Testis (tissue), 2 donors: ENCODE measurements around the gene DNAH17.

Experiments
- POLR2A ChIP-seq: fragments of 450-650 bp; IDR thresholded peaks from one replicate; pipeline ENCODE4 v1.6.1; 2017; ENCODE audit warnings: antibody characterized with exemption, mild to moderate bottlenecking, moderate library complexity
- TF ChIP-seq, protein P1 (sequence below), 3 experiments: fragments of 450-650 bp in 2 of 3; fragments of 200-600 bp in 1 of 3; sonication (generic) in 1 of 3; IDR thresholded peaks; one replicate each; pipeline ENCODE4 v1.5.1; 2016 to 2019; ENCODE audit warnings: antibody characterized with exemption in 3 of 3, mild to moderate bottlenecking in 2 of 3, moderate library complexity in 1 of 3

DNA sequence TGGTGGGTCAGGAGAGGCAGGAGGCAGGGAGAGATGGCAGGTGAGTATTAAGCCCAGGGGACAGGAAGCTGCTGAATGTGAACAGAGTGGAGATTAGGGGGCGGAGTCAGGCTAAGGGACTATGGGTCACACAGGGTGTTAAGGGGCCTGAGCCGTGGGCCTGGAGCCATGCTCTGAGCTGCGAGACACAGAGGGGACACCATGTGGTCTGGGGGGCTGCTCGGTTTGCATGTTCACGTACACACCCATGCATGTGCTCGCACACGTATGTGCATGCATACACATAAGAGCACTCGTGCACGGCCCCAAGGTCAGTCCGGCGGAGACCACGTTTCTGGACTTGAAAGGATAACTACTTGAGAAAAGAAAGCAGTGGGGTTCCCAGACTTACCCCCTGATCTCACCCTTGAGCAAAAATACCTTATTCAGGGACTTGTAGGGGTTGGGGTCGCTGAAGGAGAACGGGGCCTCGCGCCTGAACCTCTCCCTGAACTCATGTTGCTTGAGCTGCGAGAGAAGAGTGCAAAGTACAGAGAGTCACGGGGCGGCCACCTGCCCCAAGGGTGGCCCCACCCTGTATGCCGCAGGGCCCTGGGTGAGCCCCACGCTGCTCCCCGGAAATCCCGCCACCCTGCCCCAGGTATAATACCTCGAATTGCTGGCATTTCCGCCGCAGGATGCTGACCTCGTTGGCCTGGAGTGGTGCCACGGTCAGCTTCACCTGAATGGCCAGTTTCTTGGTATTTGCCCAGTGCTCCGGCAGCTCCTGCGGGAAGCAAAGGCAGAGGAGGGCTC, 50.8 kb downstream of the DNAH17 start:
- TF ChIP-seq, protein P1, sequence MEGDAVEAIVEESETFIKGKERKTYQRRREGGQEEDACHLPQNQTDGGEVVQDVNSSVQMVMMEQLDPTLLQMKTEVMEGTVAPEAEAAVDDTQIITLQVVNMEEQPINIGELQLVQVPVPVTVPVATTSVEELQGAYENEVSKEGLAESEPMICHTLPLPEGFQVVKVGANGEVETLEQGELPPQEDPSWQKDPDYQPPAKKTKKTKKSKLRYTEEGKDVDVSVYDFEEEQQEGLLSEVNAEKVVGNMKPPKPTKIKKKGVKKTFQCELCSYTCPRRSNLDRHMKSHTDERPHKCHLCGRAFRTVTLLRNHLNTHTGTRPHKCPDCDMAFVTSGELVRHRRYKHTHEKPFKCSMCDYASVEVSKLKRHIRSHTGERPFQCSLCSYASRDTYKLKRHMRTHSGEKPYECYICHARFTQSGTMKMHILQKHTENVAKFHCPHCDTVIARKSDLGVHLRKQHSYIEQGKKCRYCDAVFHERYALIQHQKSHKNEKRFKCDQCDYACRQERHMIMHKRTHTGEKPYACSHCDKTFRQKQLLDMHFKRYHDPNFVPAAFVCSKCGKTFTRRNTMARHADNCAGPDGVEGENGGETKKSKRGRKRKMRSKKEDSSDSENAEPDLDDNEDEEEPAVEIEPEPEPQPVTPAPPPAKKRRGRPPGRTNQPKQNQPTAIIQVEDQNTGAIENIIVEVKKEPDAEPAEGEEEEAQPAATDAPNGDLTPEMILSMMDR (IDR thresholded peaks at IDR 0.05) = no peak
- no peak for TF ChIP-seq POLR2A
